ENCODE results near the gene RADIL. TPM values are rescaled to one million over a fixed set of nuclear protein-coding genes. Genes with fewer than 3 reads are reported as not detected.

Gene RADIL
- total and polyA plus RNA-seq, 3 experiments from 2014 or later = 0.04 to 0.20 TPM; not detected in 1

DNA sequence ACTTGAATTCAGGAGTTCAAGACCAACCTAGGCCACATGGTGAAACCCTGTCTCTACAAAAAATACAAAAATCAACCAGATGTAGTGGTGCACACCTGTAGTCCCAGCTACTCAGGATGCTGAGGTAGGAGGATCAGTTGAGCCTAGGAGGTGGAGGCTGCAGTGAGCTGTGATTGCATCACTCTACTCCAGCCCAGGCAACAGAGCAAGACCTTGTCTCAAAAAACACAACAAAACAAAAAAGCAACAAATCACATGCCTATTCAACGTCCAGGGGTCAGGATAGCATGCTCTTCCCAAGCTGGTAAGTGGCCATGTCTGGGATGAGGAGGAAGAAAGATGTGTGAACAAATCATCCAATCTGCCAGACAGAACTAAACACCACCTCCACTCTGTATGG, 6.2 kb upstream of the RADIL start:
- ChIA-PET POLR2A (no interaction called here), CTCF (no interaction called here)
- no peak for DNase-seq
- no peaks in the 10 kb centered on the region for H3K27me3 ChIP-seq (ENCODE audit: insufficient read depth, low read length, poor library complexity, severe bottlenecking)
- H3K36me3 ChIP-seq (ENCODE audit: insufficient read depth, low read length) = no peaks in the 10 kb centered on the region
- no peak overlapping the region for H3K4me3 ChIP-seq (ENCODE audit: low read length)
- no peak overlapping the region for H3K27ac ChIP-seq (ENCODE audit: low read depth, low read length)
- H3K9me3 ChIP-seq (ENCODE audit: low read length) = no peaks in the 10 kb centered on the region
- peaks cover 10 to 41% of the 10 kb centered on the region in 2 donors for H3K27me3 Mint-ChIP-seq
- H3K4me1 Mint-ChIP-seq = no peaks in the 10 kb centered on the region
- H3K36me3 Mint-ChIP-seq = peaks cover 0 to 3% (median 0%) of the 10 kb centered on the region in 3 donors
- peaks cover 0 to 4% (median 0%) of the 10 kb centered on the region in 5 donors for H3K9me3 Mint-ChIP-seq
- H3K4me1 ChIP-seq (ENCODE audit: insufficient read depth, low read length) = no peaks in the 10 kb centered on the region
- H3K27ac Mint-ChIP-seq = no peak overlapping the region
- H3K4me3 Mint-ChIP-seq = no peak overlapping the region

DNA sequence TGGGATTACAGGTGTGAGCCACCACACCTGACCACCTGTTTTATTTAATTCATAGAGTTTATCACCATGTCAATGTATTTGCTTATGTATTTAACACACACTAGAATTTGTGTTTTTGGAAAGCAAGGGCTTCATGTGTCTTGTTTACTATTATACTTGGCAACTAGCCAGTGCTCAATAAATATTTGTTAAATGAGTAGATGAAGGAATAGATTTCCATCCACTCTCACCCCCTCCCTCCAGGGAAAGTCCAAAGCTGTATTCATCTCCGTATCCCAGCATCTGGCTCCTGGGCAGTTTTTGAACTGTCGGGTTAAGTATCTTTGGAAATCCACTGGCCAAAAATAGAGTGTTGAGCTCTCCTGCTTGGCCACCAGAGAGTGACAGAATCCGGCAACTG, 4.6 kb upstream of the RADIL start:
- Histone ChIP-seq H3K27me3 (ENCODE audit: insufficient read depth, low read length, poor library complexity, severe bottlenecking) (peaks cover 8% of the 10 kb centered on the region), H3K36me3 (ENCODE audit: insufficient read depth, low read length) (no peaks in the 10 kb centered on the region), H3K4me1 (ENCODE audit: insufficient read depth, low read length) (no peaks in the 10 kb centered on the region), H3K27ac (ENCODE audit: low read depth, low read length) (no peak overlapping the region), H3K9me3 (ENCODE audit: low read length) (no peaks in the 10 kb centered on the region), H3K4me3 (ENCODE audit: low read length) (no peak overlapping the region)
- peaks cover 18 to 49% of the 10 kb centered on the region in 2 donors for H3K27me3 Mint-ChIP-seq
- no peaks in the 10 kb centered on the region for H3K9me3 Mint-ChIP-seq
- no peak for DNase-seq
- no peak overlapping the region for H3K27ac Mint-ChIP-seq
- H3K36me3 Mint-ChIP-seq = no peaks in the 10 kb centered on the region
- ChIA-PET POLR2A (no interaction called here), CTCF (no interaction called here)
- no peaks in the 10 kb centered on the region for H3K4me1 Mint-ChIP-seq
- H3K4me3 Mint-ChIP-seq = no peak overlapping the region

DNA sequence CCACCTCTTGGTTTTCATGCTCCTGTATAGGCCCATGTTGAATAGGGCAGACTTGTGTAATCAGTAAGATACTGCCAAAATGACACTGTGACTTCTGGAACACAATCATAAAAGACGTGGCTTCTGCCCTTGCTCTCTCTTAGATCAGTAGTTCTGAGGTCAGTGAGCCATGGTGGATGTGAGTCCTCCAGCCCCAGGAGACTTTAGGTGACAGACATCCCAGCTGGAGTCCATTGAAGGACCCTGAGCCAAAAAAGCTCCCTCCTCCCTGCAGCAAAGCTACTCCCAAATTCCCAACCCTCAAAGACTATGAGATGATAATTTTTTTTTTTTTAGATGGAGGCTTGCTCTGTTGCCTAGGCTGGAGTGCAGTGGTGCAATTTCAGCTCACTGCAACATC, 3.2 kb upstream of the RADIL start:
- Mint-ChIP-seq H3K4me1 (peaks cover 11 to 12% (median 11%) of the 10 kb centered on the region in 3 donors), H3K4me3 (no peak overlapping the region), H3K36me3 (no peaks in the 10 kb centered on the region), H3K9me3 (no peaks in the 10 kb centered on the region), H3K27ac (no peak overlapping the region), H3K27me3 (peaks cover 27 to 61% of the 10 kb centered on the region in 2 donors)
- H3K9me3 ChIP-seq (ENCODE audit: low read length) = no peaks in the 10 kb centered on the region
- ChIA-PET POLR2A (no interaction called here), CTCF (no interaction called here)
- H3K4me1 ChIP-seq (ENCODE audit: insufficient read depth, low read length) = peaks cover 4% of the 10 kb centered on the region
- peaks cover 8% of the 10 kb centered on the region for H3K27me3 ChIP-seq (ENCODE audit: insufficient read depth, low read length, poor library complexity, severe bottlenecking)
- no peaks in the 10 kb centered on the region for H3K36me3 ChIP-seq (ENCODE audit: insufficient read depth, low read length)
- no peak overlapping the region for H3K27ac ChIP-seq (ENCODE audit: low read depth, low read length)
- no peak for DNase-seq
- H3K4me3 ChIP-seq (ENCODE audit: low read length) = no peak overlapping the region

DNA sequence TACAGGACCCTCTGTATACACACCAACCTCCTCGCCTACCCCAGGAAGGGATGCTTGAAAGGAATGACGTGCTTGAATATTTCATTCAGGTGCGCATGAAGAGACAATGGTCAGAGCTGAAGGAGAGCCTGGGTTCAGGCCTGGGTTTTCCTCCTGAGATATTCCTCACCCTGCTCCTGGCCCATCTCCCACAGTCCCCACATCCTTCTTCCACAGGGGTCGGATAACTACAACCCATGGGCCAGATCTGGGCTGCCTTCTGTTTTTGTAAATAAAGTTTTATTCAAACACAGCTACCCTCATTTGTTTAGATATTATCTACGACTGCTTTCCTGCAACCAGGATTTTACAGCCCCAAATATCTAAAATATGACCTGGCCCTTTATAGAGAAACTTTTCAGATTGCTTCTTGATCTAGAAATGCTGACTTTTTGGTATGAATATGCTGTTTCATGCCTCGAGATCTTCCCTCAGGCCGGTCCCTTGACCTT, 1.8 kb upstream of the RADIL start:
- Histone ChIP-seq H3K27me3 (ENCODE audit: insufficient read depth, low read length, poor library complexity, severe bottlenecking) (peaks cover 8% of the 10 kb centered on the region), H3K36me3 (ENCODE audit: insufficient read depth, low read length) (no peaks in the 10 kb centered on the region), H3K4me1 (ENCODE audit: insufficient read depth, low read length) (peaks cover 4% of the 10 kb centered on the region), H3K4me3 (ENCODE audit: low read length) (no peak overlapping the region), H3K27ac (ENCODE audit: low read depth, low read length) (no peak overlapping the region), H3K9me3 (ENCODE audit: low read length) (no peaks in the 10 kb centered on the region)
- Mint-ChIP-seq H3K36me3 (no peaks in the 10 kb centered on the region), H3K4me3 (peak overlapping the region in 1 of 7 donors; percentile 15), H3K9me3 (peaks cover 0 to 2% (median 0%) of the 10 kb centered on the region in 5 donors), H3K27ac (peak overlapping the region in 1 of 8 donors; percentile 44), H3K4me1 (peaks cover 11 to 12% (median 11%) of the 10 kb centered on the region in 3 donors), H3K27me3 (peaks cover 27 to 60% of the 10 kb centered on the region in 2 donors)
- DNase-seq = no peak
- POLR2A ChIA-PET = no interaction called here
- CTCF ChIA-PET = no interaction called here

DNA sequence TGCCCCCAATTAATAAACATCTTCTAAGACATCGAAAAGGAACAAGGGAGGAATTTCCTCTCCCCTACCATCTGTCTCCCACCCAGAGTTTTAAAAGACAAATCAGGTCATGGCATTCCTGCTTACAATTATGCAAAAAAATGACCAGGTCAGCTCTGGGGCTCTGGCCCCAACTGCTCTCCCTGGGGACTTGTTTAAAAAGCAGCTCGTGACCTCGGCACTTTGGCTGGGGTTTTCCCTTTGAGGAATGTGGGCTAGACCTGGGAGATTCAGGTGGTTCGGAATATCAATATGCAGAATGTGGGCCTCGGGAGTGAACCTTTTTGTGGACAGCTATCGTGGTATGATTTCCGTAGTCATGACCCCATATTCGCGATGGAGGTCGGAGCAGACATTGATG, 648 bp upstream of the RADIL start:
- CTCF ChIA-PET = interaction anchor here (1.4 kb wide), 1 partner anchor 89 kb away, joined by 4 read pairs; no protein-coding TSS in a partner anchor
- Histone ChIP-seq H3K27ac (ENCODE audit: low read depth, low read length) (no peak overlapping the region), H3K4me1 (ENCODE audit: insufficient read depth, low read length) (peaks cover 4% of the 10 kb centered on the region), H3K9me3 (ENCODE audit: low read length) (no peaks in the 10 kb centered on the region), H3K27me3 (ENCODE audit: insufficient read depth, low read length, poor library complexity, severe bottlenecking) (peaks cover 8% of the 10 kb centered on the region), H3K36me3 (ENCODE audit: insufficient read depth, low read length) (no peaks in the 10 kb centered on the region), H3K4me3 (ENCODE audit: low read length) (no peak overlapping the region)
- POLR2A ChIA-PET = no interaction called here
- Mint-ChIP-seq H3K4me1 (peaks cover 11 to 12% (median 11%) of the 10 kb centered on the region in 3 donors), H3K4me3 (peak overlapping the region in 6 of 7 donors; percentile 8 to 76 (median 49)), H3K9me3 (peaks cover 0 to 3% (median 0%) of the 10 kb centered on the region in 5 donors), H3K27ac (no peak overlapping the region), H3K36me3 (no peaks in the 10 kb centered on the region), H3K27me3 (peaks cover 27 to 54% of the 10 kb centered on the region in 2 donors)
- no peak for DNase-seq

DNA sequence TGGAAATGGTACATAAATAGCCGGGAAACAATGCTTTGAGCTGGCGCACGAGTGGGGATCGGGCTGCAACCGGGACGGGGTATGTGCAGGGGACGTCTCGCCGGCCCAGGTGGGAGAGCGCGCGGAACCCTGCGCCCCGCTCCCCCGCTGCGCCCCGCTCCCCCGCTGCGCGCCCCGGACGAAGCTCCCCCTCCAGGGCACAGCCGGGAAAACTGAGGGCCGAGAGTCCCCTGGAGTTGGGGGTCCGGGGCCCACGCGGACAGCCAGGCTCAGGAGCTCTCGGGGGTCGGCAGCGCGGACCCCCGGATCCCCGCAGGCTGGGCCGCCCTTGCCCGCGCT, 514 bp downstream of the RADIL start:
- CTCF ChIA-PET = interaction anchor here (0.5 to 1.4 kb wide), 2 partner anchors 25 to 88 kb away, joined by 3 to 4 read pairs; no protein-coding TSS in a partner anchor
- peaks cover 0 to 3% (median 0%) of the 10 kb centered on the region in 5 donors for H3K9me3 Mint-ChIP-seq
- POLR2A ChIA-PET = no interaction called here

DNA sequence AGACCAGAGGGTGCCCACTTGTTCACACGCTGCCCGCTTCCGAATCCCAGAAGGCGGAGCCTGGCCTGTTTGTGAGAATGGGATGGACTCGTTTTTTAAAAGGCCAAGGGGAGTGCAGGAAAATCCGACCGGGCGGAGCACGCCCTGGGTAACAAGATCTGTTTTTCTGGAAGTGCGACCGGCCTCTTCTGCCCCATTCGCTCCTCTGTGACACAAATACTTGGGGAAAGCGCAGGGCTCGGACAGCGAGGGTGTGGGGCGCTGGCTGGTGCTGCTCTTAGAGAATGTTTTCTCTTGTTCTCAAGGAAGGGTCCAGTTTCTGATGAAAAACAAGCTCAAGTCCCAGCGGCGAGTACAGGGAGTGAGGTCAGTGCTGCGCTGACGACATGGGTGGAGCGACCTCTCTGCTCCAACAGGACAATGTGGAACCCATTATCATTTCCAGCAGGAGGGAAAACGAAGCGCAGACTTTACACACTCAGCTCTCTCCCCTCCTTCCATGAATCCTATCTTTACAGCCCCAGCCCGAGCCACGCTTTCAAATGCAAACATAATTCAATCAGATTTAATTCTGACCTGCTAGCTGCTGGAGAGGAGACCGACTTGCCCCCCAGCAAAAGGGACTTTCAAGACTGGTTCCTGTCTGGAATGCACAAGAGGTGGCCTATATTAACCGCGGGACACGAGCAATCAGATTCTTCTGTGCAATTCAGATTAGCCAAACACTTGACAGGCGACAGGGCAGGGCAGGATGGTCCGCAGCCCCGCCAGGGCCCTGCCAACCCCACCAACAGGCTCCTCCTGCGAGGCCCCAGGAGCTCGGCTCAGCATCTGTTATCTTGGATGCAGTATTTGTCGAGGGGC, 1.1 kb downstream of the RADIL start:
- Histone ChIP-seq H3K9me3 (ENCODE audit: low read length) (no peaks in the 10 kb centered on the region), H3K27ac (ENCODE audit: low read depth, low read length) (no peak overlapping the region), H3K36me3 (ENCODE audit: insufficient read depth, low read length) (no peaks in the 10 kb centered on the region), H3K4me3 (ENCODE audit: low read length) (no peak overlapping the region), H3K4me1 (ENCODE audit: insufficient read depth, low read length) (peaks cover 4% of the 10 kb centered on the region), H3K27me3 (ENCODE audit: insufficient read depth, low read length, poor library complexity, severe bottlenecking) (peaks cover 8% of the 10 kb centered on the region)
- Mint-ChIP-seq H3K36me3 (no peaks in the 10 kb centered on the region), H3K27me3 (peaks cover 28 to 58% of the 10 kb centered on the region in 2 donors), H3K4me1 (peaks cover 11 to 12% (median 11%) of the 10 kb centered on the region in 3 donors), H3K4me3 (peak overlapping the region; percentile 64 to 84 (median 68)), H3K9me3 (peaks cover 0 to 3% (median 0%) of the 10 kb centered on the region in 5 donors), H3K27ac (peak overlapping the region in 1 of 8 donors; percentile 77)
- POLR2A ChIA-PET = no interaction called here
- CTCF ChIA-PET = interaction anchor here (1.4 kb wide), 1 partner anchor 87 kb away, joined by 4 read pairs; no protein-coding TSS in a partner anchor
- peak in 1 of 5 donors; percentile 7 for DNase-seq

More for the DNA sequence above, 514 bp downstream of the RADIL start:
- H3K27ac Mint-ChIP-seq = no peak overlapping the region
- Histone ChIP-seq H3K9me3 (ENCODE audit: low read length) (no peaks in the 10 kb centered on the region), H3K4me1 (ENCODE audit: insufficient read depth, low read length) (peaks cover 4% of the 10 kb centered on the region), H3K36me3 (ENCODE audit: insufficient read depth, low read length) (no peaks in the 10 kb centered on the region), H3K27ac (ENCODE audit: low read depth, low read length) (no peak overlapping the region), H3K4me3 (ENCODE audit: low read length) (no peak overlapping the region), H3K27me3 (ENCODE audit: insufficient read depth, low read length, poor library complexity, severe bottlenecking) (peaks cover 8% of the 10 kb centered on the region)
- peaks cover 26 to 58% of the 10 kb centered on the region in 2 donors for H3K27me3 Mint-ChIP-seq
- peaks cover 11 to 12% (median 11%) of the 10 kb centered on the region in 3 donors for H3K4me1 Mint-ChIP-seq
- no peaks in the 10 kb centered on the region for H3K36me3 Mint-ChIP-seq
- peak overlapping the region; percentile 64 to 84 (median 68) for H3K4me3 Mint-ChIP-seq
- DNase-seq = no peak

DNA sequence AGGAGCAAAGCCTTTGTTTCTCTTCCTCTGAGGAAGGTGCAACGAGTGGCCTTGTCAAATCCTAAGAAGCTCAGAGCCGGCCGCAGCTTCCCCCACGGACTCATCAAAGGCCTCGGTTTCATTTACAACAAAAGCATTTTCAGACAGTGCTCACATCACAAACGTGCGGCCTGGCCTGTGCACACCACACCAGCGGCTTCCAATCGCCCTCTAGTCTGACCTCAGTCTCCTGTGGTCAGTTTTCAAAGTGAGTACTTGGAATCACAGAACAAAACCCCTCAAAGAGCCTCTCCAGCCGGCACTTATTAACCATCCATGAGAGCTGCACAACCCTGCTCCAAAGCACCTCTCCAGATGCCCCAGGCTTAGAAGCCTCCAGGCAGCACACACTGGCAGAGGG, 3.3 kb downstream of the RADIL start:
- Histone ChIP-seq H3K27me3 (ENCODE audit: insufficient read depth, low read length, poor library complexity, severe bottlenecking) (peaks cover 8% of the 10 kb centered on the region), H3K4me3 (ENCODE audit: low read length) (no peak overlapping the region), H3K36me3 (ENCODE audit: insufficient read depth, low read length) (no peaks in the 10 kb centered on the region), H3K27ac (ENCODE audit: low read depth, low read length) (no peak overlapping the region), H3K4me1 (ENCODE audit: insufficient read depth, low read length) (peaks cover 4% of the 10 kb centered on the region), H3K9me3 (ENCODE audit: low read length) (no peaks in the 10 kb centered on the region)
- DNase-seq = no peak
- H3K27ac Mint-ChIP-seq = no peak overlapping the region
- CTCF ChIA-PET = no interaction called here
- peaks cover 0 to 3% (median 0%) of the 10 kb centered on the region in 5 donors for H3K9me3 Mint-ChIP-seq
- POLR2A ChIA-PET = no interaction called here
- peaks cover 20 to 39% of the 10 kb centered on the region in 2 donors for H3K27me3 Mint-ChIP-seq
- peak overlapping the region in 1 of 7 donors; percentile 66 for H3K4me3 Mint-ChIP-seq
- H3K36me3 Mint-ChIP-seq = no peaks in the 10 kb centered on the region
- peaks cover 11 to 12% (median 11%) of the 10 kb centered on the region in 3 donors for H3K4me1 Mint-ChIP-seq

All from CD8-positive, alpha-beta memory T cell (primary cell).